ENCODE data around the gene ANKRD33B. TPM values are rescaled to one million over a fixed set of nuclear protein-coding genes. Genes with fewer than 3 reads are reported as not detected.

The ANKRD33B gene
- total and polyA plus RNA-seq, 7 donors, result 1.4 to 32.7 (median 7.8) TPM

DNA sequence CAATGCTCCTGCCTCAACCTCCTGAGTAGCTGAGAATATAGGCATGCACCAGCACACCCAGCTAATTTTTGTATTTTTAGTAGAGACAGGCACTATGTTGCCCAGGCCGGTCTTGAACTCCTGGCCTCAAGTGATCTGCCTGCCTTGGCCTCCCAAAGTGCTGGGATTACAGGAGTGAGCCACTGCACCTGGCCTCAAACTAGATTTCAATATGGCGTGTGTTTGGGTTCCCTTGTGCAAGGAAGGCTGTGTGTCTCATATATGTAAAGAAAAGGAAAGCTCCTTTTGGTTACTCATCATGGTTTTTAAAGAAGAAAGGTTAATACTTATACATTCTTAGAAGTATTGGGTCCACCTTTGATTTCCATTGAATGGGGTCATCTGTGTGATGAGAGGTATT is 70.7 kb downstream of the ANKRD33B start:
- no peaks in the 10 kb centered on the region for H3K36me3 ChIP-seq (ENCODE audit: insufficient read depth in 1 of 2, low read depth in 1 of 2)
- no peaks in the 10 kb centered on the region for H3K27me3 ChIP-seq (ENCODE audit: insufficient read depth in 3 of 3, low read length in 2 of 3)
- TF ChIP-seq, protein P1, sequence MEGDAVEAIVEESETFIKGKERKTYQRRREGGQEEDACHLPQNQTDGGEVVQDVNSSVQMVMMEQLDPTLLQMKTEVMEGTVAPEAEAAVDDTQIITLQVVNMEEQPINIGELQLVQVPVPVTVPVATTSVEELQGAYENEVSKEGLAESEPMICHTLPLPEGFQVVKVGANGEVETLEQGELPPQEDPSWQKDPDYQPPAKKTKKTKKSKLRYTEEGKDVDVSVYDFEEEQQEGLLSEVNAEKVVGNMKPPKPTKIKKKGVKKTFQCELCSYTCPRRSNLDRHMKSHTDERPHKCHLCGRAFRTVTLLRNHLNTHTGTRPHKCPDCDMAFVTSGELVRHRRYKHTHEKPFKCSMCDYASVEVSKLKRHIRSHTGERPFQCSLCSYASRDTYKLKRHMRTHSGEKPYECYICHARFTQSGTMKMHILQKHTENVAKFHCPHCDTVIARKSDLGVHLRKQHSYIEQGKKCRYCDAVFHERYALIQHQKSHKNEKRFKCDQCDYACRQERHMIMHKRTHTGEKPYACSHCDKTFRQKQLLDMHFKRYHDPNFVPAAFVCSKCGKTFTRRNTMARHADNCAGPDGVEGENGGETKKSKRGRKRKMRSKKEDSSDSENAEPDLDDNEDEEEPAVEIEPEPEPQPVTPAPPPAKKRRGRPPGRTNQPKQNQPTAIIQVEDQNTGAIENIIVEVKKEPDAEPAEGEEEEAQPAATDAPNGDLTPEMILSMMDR (IDR thresholded peaks at IDR 0.05), result no peak
- no peak overlapping the region for H3K4me3 ChIP-seq
- 91 to 96% (median 91%) methylated on average over 2 of the region's 2 CpGs for WGBS, 3 donors
- H3K9me3 ChIP-seq, result no peaks in the 10 kb centered on the region
- no peak for ATAC-seq
- no peak for DNase-seq
- H3K4me1 ChIP-seq, result no peaks in the 10 kb centered on the region
- no peak overlapping the region for H3K27ac ChIP-seq
- intact Hi-C loops (cut with DNase I), result no loop called here

DNA sequence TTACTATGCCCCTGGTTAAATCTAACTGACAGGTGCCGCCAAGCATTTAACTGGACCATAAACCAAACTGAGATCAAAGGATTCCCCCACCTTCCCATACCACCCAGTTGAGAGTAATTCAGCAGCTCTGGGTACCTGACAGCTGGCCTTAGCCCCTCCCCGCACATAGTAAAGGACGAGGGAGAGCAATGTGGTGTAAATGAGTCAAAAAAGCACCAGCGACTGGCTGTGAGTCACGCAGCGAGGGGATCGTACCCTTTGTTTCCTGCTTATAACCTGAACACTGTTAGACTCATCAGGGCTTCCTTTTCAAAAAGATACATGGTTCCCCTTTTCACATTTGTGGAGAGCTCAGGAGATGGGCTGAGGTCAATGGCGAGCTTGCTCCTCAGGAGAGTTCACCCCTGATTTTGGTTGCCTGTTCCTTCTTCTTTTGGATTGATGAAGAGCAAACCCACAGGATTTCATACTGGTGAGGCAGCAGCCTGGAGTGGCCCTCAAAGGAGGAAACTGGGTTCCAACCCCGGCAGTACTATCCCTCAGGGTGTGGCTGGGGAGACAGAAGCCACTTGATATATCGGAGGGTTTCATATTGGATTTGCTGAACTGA is 71.5 kb downstream of the ANKRD33B start:
- TF ChIP-seq, protein P1 (IDR thresholded peaks at IDR 0.05), result no peak
- Histone ChIP-seq H3K9me3 (no peaks in the 10 kb centered on the region), H3K4me3 (no peak overlapping the region), H3K27ac (no peak overlapping the region), H3K27me3 (ENCODE audit: insufficient read depth in 3 of 3, low read length in 2 of 3) (no peaks in the 10 kb centered on the region), H3K36me3 (ENCODE audit: insufficient read depth in 1 of 2, low read depth in 1 of 2) (no peaks in the 10 kb centered on the region), H3K4me1 (no peaks in the 10 kb centered on the region)
- intact Hi-C loops (cut with DNase I), result no loop called here
- no peak for ATAC-seq
- no peak for DNase-seq
- 63 to 71% (median 66%) methylated on average over 10 of the region's 10 CpGs for WGBS, 3 donors

DNA sequence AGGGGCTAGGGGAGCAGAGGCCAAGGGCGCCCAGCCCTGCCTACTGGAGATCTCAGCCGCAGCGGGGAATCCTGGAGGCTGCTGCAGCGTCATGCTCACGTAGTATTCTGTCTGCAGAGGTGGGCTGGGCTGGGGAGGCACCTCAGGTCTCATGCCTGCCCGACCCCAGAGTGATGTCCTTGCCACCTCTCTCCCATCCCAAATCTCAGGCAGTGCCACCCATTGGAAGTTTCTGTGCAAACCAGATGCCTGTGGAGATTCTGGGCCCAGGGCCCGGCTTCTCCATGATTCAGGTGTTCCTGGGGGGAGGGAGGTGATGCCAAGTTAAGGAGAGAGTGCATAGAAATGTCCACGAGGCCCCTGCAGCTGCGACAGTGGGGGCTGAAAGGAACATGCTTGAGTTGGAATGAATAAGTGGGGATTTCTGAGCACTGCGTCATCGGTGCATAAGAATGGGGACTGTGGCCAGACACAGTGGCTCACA is 72.0 kb downstream of the ANKRD33B start:
- no peak overlapping the region for H3K4me3 ChIP-seq
- no peak for ATAC-seq
- 62 to 72% (median 71%) methylated on average over 11 of the region's 11 CpGs for WGBS, 3 donors

DNA sequence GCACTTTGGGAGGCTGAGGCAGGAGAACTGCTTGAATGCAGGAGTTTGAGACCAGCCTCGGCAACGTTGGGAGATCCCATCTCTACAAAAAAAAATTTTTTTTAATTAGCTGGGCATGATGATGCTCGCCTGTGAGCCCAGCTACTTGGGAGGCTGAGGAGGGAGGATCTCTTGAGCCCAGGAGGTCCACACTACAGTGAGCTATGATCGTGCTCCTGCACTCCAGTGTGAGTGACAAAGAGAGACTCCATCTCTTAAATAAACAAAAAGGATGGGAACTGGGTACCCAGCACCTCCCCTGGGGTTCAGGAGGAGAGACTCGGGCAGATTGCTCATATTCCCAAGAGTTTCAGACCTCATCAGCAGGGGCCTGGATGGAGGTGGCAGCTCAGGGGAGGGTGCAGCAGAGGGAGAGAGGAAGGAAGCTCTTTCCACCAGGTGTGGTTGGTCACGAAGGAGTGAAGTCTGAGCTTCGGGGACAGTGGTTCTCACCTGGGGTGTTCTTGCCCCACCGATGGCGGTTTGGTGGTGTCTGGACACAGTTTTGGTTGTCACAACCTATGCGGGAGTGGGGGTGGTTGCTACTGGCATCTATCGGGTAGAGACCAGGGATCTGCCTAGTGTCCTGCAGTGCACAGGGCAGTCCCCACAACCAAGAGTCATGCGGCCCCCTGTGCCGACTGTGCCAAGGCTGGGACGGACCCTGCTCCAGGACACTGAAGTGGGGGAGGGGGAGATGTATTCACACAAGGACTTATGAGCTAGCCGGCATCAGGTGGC is 72.7 kb downstream of the ANKRD33B start:
- intact Hi-C loops (cut with DNase I), result no loop called here
- DNase-seq, result peak in 1 of 2 donors; percentile 30
- TF ChIP-seq, protein P1 (IDR thresholded peaks at IDR 0.05), result no peak
- Histone ChIP-seq H3K27ac (no peak overlapping the region), H3K4me1 (no peaks in the 10 kb centered on the region), H3K4me3 (no peak overlapping the region), H3K36me3 (ENCODE audit: insufficient read depth in 1 of 2, low read depth in 1 of 2) (no peaks in the 10 kb centered on the region), H3K9me3 (no peaks in the 10 kb centered on the region), H3K27me3 (ENCODE audit: insufficient read depth in 3 of 3, low read length in 2 of 3) (no peaks in the 10 kb centered on the region)
- no peak for ATAC-seq
- WGBS, 3 donors, result 80 to 85% (median 80%) methylated on average over 15 of the region's 15 CpGs

More for the DNA sequence above, 72.0 kb downstream of the ANKRD33B start:
- Histone ChIP-seq H3K9me3 (no peaks in the 10 kb centered on the region), H3K4me1 (no peaks in the 10 kb centered on the region), H3K36me3 (ENCODE audit: insufficient read depth in 1 of 2, low read depth in 1 of 2) (no peaks in the 10 kb centered on the region), H3K27me3 (ENCODE audit: insufficient read depth in 3 of 3, low read length in 2 of 3) (no peaks in the 10 kb centered on the region), H3K27ac (no peak overlapping the region)
- TF ChIP-seq, protein P1 (IDR thresholded peaks at IDR 0.05), result no peak
- peak in 1 of 2 donors; percentile 39 for DNase-seq
- intact Hi-C loops (cut with DNase I), result no loop called here

Data from psoas muscle (tissue), 8 donors.